Neural progenitor cell (in vitro differentiated cells): ENCODE results near the gene PDZRN4. TPM values are rescaled to one million over a fixed set of nuclear protein-coding genes. Genes with fewer than 3 reads are reported as not detected.

Experiments
- DNase-seq: peaks from one replicate; pipeline ENCODE4 v3.0.0-alpha.2; 2016; ENCODE audit warnings: low spot score
- H2AFZ ChIP-seq: fragments of 200-600 bp; sonication (generic); replicated peaks from 2 replicates; pipeline ENCODE4 v1.6.1; 2016; ENCODE audit warnings: antibody characterized with exemption
- H3F3A ChIP-seq: fragments of 200-600 bp; sonication (generic); 2 replicates; pipeline ENCODE4 v1.6.1; 2016; ENCODE audit warnings: antibody characterized with exemption, low read depth
- H3K27ac ChIP-seq: fragments of 200-600 bp; sonication (generic); 2 replicates; pipeline ENCODE4 v1.5.1; 2016; ENCODE audit warnings: mild to moderate bottlenecking
- H3K27me3 ChIP-seq: fragments of 200-600 bp; sonication (generic); 2 replicates; pipeline ENCODE4 v1.6.1; 2016; ENCODE audit warnings: mild to moderate bottlenecking, moderate library complexity
- H3K36me3 ChIP-seq: fragments of 200-600 bp; sonication (generic); 2 replicates; pipeline ENCODE4 v1.5.1; 2016
- H3K4me1 ChIP-seq: fragments of 200-600 bp; sonication (generic); 2 replicates; pipeline ENCODE4 v1.6.1; 2016; ENCODE audit warnings: mixed run types
- H3K4me2 ChIP-seq: fragments of 200-600 bp; sonication (generic); 2 replicates; pipeline ENCODE4 v1.6.1; 2016
- H3K4me3 ChIP-seq: fragments of 200-600 bp; sonication (generic); 2 replicates; pipeline ENCODE4 v1.5.1; 2016
- H3K79me2 ChIP-seq: fragments of 200-600 bp; sonication (generic); 2 replicates; pipeline ENCODE4 v1.6.1; 2016; ENCODE audit warnings: low read depth
- H3K9ac ChIP-seq: fragments of 200-600 bp; sonication (generic); 2 replicates; pipeline ENCODE4 v1.6.1; 2016
- H3K9me3 ChIP-seq: fragments of 200-600 bp; sonication (generic); 2 replicates; pipeline ENCODE4 v1.5.1; 2016; ENCODE audit warnings: low read depth
- H4K20me1 ChIP-seq: fragments of 200-600 bp; sonication (generic); 2 replicates; pipeline ENCODE4 v1.6.1; 2016; ENCODE audit warnings: low read depth
- H3K27ac Mint-ChIP-seq: 3 replicates; pipeline ENCODE4 v1.8.0; 2021; ENCODE audit warnings: mixed read lengths
- H3K27me3 Mint-ChIP-seq: 2 replicates; pipeline ENCODE4 v1.8.0; 2022; ENCODE audit warnings: low read depth, mild to moderate bottlenecking, inconsistent platforms, moderate library complexity, mixed read lengths; ENCODE audit not compliant: insufficient read depth
- H3K36me3 Mint-ChIP-seq: 3 replicates; pipeline ENCODE4 v1.8.0; 2021; ENCODE audit warnings: mixed read lengths
- H3K4me1 Mint-ChIP-seq: 3 replicates; pipeline ENCODE4 v1.8.0; 2021; ENCODE audit warnings: mixed read lengths
- H3K4me3 Mint-ChIP-seq: 3 replicates; pipeline ENCODE4 v1.8.0; 2021; ENCODE audit warnings: mild to moderate bottlenecking, moderate library complexity, mixed read lengths
- H3K9me3 Mint-ChIP-seq: 3 replicates; pipeline ENCODE4 v1.8.0; 2020; ENCODE audit warnings: mixed read lengths
- CTCF ChIP-seq: fragments of 200-600 bp; sonication (generic); IDR thresholded peaks from 2 replicates; pipeline ENCODE4 v1.5.1; 2017; ENCODE audit warnings: antibody characterized with exemption, mild to moderate bottlenecking
- EZH2 ChIP-seq: fragments of 200-600 bp; sonication (generic); IDR thresholded peaks from 2 replicates; pipeline ENCODE4 v1.6.1; 2017; ENCODE audit warnings: antibody characterized with exemption, mild to moderate bottlenecking, moderate library complexity
- EZH2phosphoT487 ChIP-seq: fragments of 200-600 bp; sonication (generic); IDR thresholded peaks from 2 replicates; pipeline ENCODE4 v1.6.1; 2017; ENCODE audit warnings: antibody characterized with exemption
- total RNA-seq: library from RNA; depleted of rRNA; stranded (reverse); fragments of >200 nt; gene quantifications from 2 replicates; pipeline ENCODE4 v1.2.3, GENCODE V29; 2015; ENCODE audit warnings: low replicate concordance

PDZRN4 gene
- total RNA-seq, 1 donor from 2014 or later = 0.06 TPM

DNA sequence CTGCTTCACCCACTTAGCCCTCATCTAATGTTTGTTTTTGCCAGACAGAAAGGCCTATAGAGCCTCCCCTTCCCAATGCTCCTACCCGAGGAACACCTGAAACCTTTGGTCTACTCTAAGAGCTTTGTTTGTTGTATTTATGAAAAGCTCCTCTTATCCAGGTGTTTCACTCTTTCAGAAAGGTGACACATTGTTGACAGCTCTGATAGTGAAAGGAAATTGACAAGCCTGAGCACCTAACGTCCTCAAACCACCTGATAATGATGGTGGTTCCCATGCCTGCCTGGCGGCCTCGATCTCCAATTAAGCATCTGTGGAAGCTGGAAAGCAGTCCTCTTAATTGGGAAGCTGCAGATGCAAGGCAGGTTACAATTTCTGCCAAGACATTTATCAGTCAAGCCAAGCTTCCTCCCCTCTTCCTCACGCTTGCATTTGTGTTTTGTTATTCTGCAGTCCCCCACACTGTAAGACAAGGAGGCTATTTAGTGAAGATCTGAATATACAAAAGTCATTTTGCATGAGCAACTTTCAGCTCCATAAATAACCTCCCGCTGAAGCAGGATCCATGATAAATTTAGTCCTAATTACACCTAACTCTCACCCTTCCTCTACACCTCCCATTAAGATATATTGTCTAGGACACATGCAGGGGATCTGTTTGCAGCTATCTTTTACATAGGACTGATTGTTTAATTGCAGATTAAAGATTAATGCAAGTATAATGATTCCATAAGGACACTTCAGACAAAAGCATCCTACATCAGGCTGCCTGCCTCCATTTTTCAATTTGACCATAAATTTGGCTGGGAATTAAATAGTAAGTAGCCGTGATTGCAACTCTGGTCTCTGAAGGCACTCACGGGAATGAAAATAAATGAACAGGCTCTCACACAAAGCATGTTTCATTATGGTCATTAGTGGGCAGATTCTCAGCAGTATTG lies 288.6 kb downstream of the PDZRN4 start:
- Histone ChIP-seq H3K4me1 (peaks cover 7% of the 10 kb centered on the region), H3F3A (no peaks in the 10 kb centered on the region), H3K79me2 (no peaks in the 10 kb centered on the region), H3K27ac (no peak overlapping the region), H4K20me1 (no peaks in the 10 kb centered on the region), H3K4me3 (no peak overlapping the region), H3K27me3 (no peaks in the 10 kb centered on the region), H3K36me3 (no peaks in the 10 kb centered on the region), H3K9ac (no peak overlapping the region), H2AFZ (peak overlapping the region; percentile 37), H3K4me2 (no peak overlapping the region), H3K9me3 (no peaks in the 10 kb centered on the region)
- no peak for DNase-seq
- Mint-ChIP-seq H3K9me3 (no peaks in the 10 kb centered on the region), H3K4me3 (no peak overlapping the region), H3K36me3 (no peaks in the 10 kb centered on the region), H3K4me1 (peaks cover 39% of the 10 kb centered on the region), H3K27ac (no peak overlapping the region), H3K27me3 (peaks cover 3% of the 10 kb centered on the region)
- TF ChIP-seq CTCF = no peak
- TF ChIP-seq EZH2 = no peak
- TF ChIP-seq EZH2phosphoT487 = no peak

DNA sequence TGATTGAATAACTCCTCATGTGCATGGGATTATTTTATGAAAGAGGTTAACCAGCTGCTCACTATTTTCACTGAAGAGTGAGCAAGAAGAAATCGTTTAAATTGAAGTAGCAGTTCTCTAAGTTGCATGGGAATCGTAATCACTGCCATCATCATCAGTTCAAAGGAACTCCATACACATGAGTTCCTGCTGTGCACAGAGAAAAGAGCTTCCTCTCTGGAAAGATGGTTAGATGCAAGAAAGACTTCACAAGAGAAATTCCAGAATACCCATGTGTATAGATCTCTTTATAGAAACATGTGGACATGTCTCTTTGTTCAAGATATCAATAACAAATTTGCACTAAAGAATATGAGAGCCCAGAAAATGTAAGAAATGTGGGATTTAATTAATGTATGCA lies 291.3 kb downstream of the PDZRN4 start:
- no peak overlapping the region for H2AFZ ChIP-seq
- H3K4me1 Mint-ChIP-seq = peaks cover 28% of the 10 kb centered on the region
- H3K27ac Mint-ChIP-seq = peak overlapping the region; percentile 26
- H3K27me3 Mint-ChIP-seq = peaks cover 3% of the 10 kb centered on the region
- no peaks in the 10 kb centered on the region for H3K79me2 ChIP-seq
- no peak for TF ChIP-seq EZH2
- no peak for TF ChIP-seq CTCF
- no peak for TF ChIP-seq EZH2phosphoT487
- H3K9ac ChIP-seq = no peak overlapping the region
- no peaks in the 10 kb centered on the region for H3K36me3 Mint-ChIP-seq
- H4K20me1 ChIP-seq = no peaks in the 10 kb centered on the region
- no peak overlapping the region for H3K4me3 Mint-ChIP-seq
- no peaks in the 10 kb centered on the region for H3K27me3 ChIP-seq
- peaks cover 7% of the 10 kb centered on the region for H3K4me1 ChIP-seq
- H3K9me3 Mint-ChIP-seq = peaks cover 2% of the 10 kb centered on the region
- no peak overlapping the region for H3K27ac ChIP-seq
- H3K4me2 ChIP-seq = no peak overlapping the region
- no peak overlapping the region for H3K4me3 ChIP-seq
- H3K9me3 ChIP-seq = no peaks in the 10 kb centered on the region
- no peaks in the 10 kb centered on the region for H3K36me3 ChIP-seq
- H3F3A ChIP-seq = no peaks in the 10 kb centered on the region
- DNase-seq = peak; percentile 31

DNA sequence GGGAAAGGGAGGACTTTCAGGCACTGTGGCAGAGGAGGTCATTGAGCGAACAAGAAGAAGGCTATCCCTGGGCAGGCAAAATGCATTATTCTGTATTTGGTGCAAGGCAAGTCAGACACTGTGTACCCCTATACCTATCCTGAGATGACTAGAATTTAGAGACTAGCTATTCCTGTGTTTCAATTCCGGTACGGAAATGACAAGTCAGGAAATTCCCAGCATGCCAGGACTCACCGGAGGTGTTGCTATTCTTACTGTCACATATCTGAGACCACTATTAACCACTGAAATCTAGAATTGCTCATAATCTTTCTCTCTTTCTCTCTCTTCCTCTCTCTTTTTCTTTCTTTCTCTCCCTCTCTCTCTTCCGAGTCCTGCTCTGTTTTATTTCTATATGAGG lies 297.1 kb downstream of the PDZRN4 start:
- Mint-ChIP-seq H3K4me3 (no peak overlapping the region), H3K36me3 (no peaks in the 10 kb centered on the region), H3K27me3 (no peaks in the 10 kb centered on the region), H3K9me3 (peaks cover 2% of the 10 kb centered on the region), H3K27ac (no peak overlapping the region), H3K4me1 (peaks cover 2% of the 10 kb centered on the region)
- Histone ChIP-seq H3K9ac (no peak overlapping the region), H3K4me3 (no peak overlapping the region), H3K4me1 (no peaks in the 10 kb centered on the region), H4K20me1 (no peaks in the 10 kb centered on the region), H2AFZ (no peak overlapping the region), H3K36me3 (no peaks in the 10 kb centered on the region), H3K4me2 (no peak overlapping the region), H3K79me2 (no peaks in the 10 kb centered on the region), H3K9me3 (no peaks in the 10 kb centered on the region), H3K27ac (no peak overlapping the region), H3K27me3 (no peaks in the 10 kb centered on the region), H3F3A (no peaks in the 10 kb centered on the region)
- no peak for DNase-seq
- TF ChIP-seq EZH2phosphoT487 (no peak), CTCF (no peak), EZH2 (no peak)
